ENCODE data around the gene HS3ST3A1.
"Not testable (repeated sequence)": the region's sequence is repeated elsewhere in the genome, so short reads cannot be mapped to it uniquely, and the experiment has no call there.

The HS3ST3A1 gene

GRCh38 chr17:13575922-13576419 lies 25.8 kb downstream of the HS3ST3A1 start:
- no peak for DNase-seq (ENCODE audit: low read depth)

- no peak for DNase-seq (ENCODE audit: low read depth)
These were observed 26.3 kb downstream of the HS3ST3A1 start for GRCh38 chr17:13575466-13575865.

- DNase-seq (ENCODE audit: low read depth) = no peak
These were observed 29.1 kb downstream of the HS3ST3A1 start for GRCh38 chr17:13572581-13572980.

GRCh38 chr17:13569398-13570123 lies 32.2 kb downstream of the HS3ST3A1 start:
- no peak for DNase-seq (ENCODE audit: low read depth)

- no peak for DNase-seq (ENCODE audit: low read depth)
These were observed 32.9 kb downstream of the HS3ST3A1 start for GRCh38 chr17:13568582-13569397.

GRCh38 chr17:13563866-13564265 lies 37.9 kb downstream of the HS3ST3A1 start:
- no peak for DNase-seq (ENCODE audit: low read depth)

GRCh38 chr17:13562271-13562800 lies 39.4 kb downstream of the HS3ST3A1 start:
- DNase-seq (ENCODE audit: low read depth) = no peak

GRCh38 chr17:13561606-13562270 lies 40.0 kb downstream of the HS3ST3A1 start:
- no peak for DNase-seq (ENCODE audit: low read depth)

- no peak for DNase-seq (ENCODE audit: low read depth)
These were observed 40.8 kb downstream of the HS3ST3A1 start for GRCh38 chr17:13560935-13561334.

- no peak for DNase-seq (ENCODE audit: low read depth)
These were observed 43.1 kb downstream of the HS3ST3A1 start for GRCh38 chr17:13558588-13558987.

- no peak for DNase-seq (ENCODE audit: low read depth)
These were observed 44.7 kb downstream of the HS3ST3A1 start for GRCh38 chr17:13557077-13557476.

- no peak for DNase-seq (ENCODE audit: low read depth)
These were observed 47.5 kb downstream of the HS3ST3A1 start for GRCh38 chr17:13554231-13554630.

- DNase-seq (ENCODE audit: low read depth) = no peak
These were observed 51.4 kb downstream of the HS3ST3A1 start for GRCh38 chr17:13550291-13550690.

GRCh38 chr17:13548576-13548975 lies 53.2 kb downstream of the HS3ST3A1 start:
- DNase-seq (ENCODE audit: low read depth) = not testable (repeated sequence)

GRCh38 chr17:13546851-13547250 lies 54.9 kb downstream of the HS3ST3A1 start:
- DNase-seq (ENCODE audit: low read depth) = no peak

- no peak for DNase-seq (ENCODE audit: low read depth)
These were observed 55.8 kb downstream of the HS3ST3A1 start for GRCh38 chr17:13545941-13546340.

GRCh38 chr17:13544765-13545164 lies 57.0 kb downstream of the HS3ST3A1 start:
- no peak for DNase-seq (ENCODE audit: low read depth)

- no peak for DNase-seq (ENCODE audit: low read depth)
These were observed 57.4 kb downstream of the HS3ST3A1 start for GRCh38 chr17:13544292-13544691.

GRCh38 chr17:13542636-13543035 lies 59.1 kb downstream of the HS3ST3A1 start:
- DNase-seq (ENCODE audit: low read depth) = no peak

GRCh38 chr17:13541032-13541480 lies 60.7 kb downstream of the HS3ST3A1 start:
- no peak for DNase-seq (ENCODE audit: low read depth)

GRCh38 chr17:13540546-13540945 lies 61.2 kb downstream of the HS3ST3A1 start:
- no peak for DNase-seq (ENCODE audit: low read depth)

GRCh38 chr17:13539421-13539820 lies 62.3 kb downstream of the HS3ST3A1 start:
- no peak for DNase-seq (ENCODE audit: low read depth)

Data from stimulated activated CD4-positive, alpha-beta T cell treated with anti-CD3 and anti-CD28 coated beads, Interleukin-2, amount 100 ng/mL, for 4 hours (primary cell).